AG09309 (cell line): ENCODE data around the gene SLC35B4.

ENCODE experiments used
- DNase-seq: peaks from one replicate; pipeline ENCODE4 v3.0.0-alpha.2; 2010; ENCODE audit warnings: low read depth
- H3K4me3 ChIP-seq: 2 replicates; pipeline ENCODE4 v1.5.1; 2011; ENCODE audit warnings: mild to moderate bottlenecking, low read depth, low read length, moderate library complexity; ENCODE audit not compliant: control insufficient read depth
- CTCF ChIP-seq: IDR thresholded peaks from 2 replicates; pipeline ENCODE4 v1.5.1; 2011; ENCODE audit warnings: mild to moderate bottlenecking, low read depth, low read length, inconsistent platforms; ENCODE audit not compliant: insufficient read depth, control insufficient read depth; ENCODE audit errors: missing control alignments

SLC35B4 gene

GRCh38 chr7:134255814-134256213, 60.9 kb downstream of the SLC35B4 start:
- no peak overlapping the region for H3K4me3 ChIP-seq
- TF ChIP-seq CTCF: no peak
- DNase-seq: no peak

- no peak for DNase-seq
- no peak for TF ChIP-seq CTCF
- no peak overlapping the region for H3K4me3 ChIP-seq
Observed at GRCh38 chr7:134254311-134254710, 62.4 kb downstream of the SLC35B4 start.

GRCh38 chr7:134248196-134248595, 68.5 kb downstream of the SLC35B4 start:
- no peak for DNase-seq
- TF ChIP-seq CTCF: no peak
- H3K4me3 ChIP-seq: no peak overlapping the region

GRCh38 chr7:134246761-134247160, 70.0 kb downstream of the SLC35B4 start:
- no peak for TF ChIP-seq CTCF
- no peak for DNase-seq
- no peak overlapping the region for H3K4me3 ChIP-seq

- no peak for TF ChIP-seq CTCF
- DNase-seq: no peak
- H3K4me3 ChIP-seq: no peak overlapping the region
Observed at GRCh38 chr7:134246347-134246746, 70.4 kb downstream of the SLC35B4 start.

GRCh38 chr7:134245253-134245652, 71.5 kb downstream of the SLC35B4 start:
- TF ChIP-seq CTCF: no peak
- H3K4me3 ChIP-seq: no peak overlapping the region
- no peak for DNase-seq
